Fibroblast of skin of back (primary cell): ENCODE measurements around the gene CCDC78.

ENCODE experiments used
- DNase-seq: peaks from one replicate; pipeline ENCODE4 v3.0.0-alpha.2; 2013

The CCDC78 gene

GRCh38 chr16:722835-723633 is 3.2 kb downstream of the CCDC78 start:
- no peak for DNase-seq

DNA sequence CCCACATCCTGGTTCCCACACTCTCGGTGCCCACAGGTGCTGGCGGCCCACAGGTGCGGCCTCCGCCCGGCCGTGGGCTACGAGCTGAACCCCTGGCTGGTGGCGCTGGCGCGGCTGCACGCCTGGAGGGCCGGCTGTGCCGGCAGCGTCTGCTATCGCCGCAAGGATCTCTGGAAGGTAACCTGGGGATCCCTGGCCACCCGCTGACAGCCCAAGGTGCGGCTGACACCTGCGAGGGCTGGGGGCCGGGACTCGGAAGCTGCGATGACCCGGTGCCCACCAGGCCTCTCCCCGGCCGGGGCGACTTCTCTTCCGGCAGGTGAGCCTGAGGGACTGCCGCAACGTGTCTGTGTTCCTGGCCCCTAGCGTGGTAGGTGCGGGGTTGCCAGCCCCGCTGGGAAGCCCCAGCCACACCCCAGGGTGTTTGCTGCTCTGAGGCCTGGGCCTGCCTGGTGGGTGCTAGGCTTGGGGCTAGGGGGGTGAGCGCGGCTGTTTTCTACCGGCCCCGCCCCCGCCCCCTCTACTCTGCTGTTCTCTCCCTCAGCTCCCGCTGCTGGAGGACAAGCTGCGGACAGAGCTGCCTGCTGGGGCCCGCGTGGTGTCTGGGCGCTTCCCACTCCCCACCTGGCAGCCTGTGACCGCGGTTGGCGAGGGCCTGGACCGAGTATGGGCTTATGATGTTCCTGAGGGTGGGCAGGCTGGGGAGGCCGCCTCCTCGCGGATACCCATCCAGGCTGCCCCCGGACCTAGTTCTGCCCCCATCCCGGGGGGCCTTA is 4.3 kb downstream of the CCDC78 start:
- DNase-seq, result no peak

DNA sequence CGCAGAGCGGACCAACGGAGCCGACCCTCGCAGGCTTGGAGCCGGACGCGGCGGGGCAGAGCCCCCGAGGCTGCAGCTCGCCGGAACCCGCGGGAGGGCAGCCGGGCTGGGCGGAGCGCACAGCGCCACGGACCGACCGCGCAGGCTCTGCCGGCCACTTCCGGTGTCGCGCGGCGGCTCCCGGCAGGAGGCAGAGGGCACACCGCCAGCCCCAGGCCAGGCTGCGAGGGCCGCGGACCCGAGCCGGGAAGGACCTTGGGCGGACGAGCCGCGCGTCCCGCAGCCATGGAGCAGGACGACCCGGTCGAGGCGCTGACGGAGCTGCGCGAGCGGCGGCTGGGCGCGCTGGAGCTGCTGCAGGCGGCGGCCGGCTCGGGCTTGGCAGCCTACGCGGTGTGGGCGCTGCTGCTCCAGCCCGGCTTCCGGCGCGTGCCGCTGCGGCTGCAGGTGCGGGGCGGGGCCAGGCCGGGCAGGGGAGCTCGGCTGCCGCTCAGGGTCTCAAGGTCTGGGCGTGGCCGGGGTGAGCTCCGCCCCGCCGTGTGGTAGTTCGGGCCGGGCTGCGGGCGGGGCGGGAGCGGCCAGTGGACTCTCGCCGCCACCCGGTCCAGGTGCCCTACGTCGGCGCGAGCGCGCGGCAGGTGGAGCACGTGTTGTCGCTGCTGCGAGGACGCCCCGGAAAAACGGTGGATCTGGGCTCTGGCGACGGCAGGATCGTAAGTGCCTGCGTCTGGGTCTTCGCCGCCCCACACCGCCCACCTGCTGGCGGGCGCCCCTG is 5.1 kb downstream of the CCDC78 start, which contains the start of gene ANTKMT:
TSS of gene ANTKMT (plus strand) at position 157 of the 775 bp plus-strand sequence. CDS start at position 286, 129 bp downstream.
- DNase-seq, result peak; percentile 73

DNA sequence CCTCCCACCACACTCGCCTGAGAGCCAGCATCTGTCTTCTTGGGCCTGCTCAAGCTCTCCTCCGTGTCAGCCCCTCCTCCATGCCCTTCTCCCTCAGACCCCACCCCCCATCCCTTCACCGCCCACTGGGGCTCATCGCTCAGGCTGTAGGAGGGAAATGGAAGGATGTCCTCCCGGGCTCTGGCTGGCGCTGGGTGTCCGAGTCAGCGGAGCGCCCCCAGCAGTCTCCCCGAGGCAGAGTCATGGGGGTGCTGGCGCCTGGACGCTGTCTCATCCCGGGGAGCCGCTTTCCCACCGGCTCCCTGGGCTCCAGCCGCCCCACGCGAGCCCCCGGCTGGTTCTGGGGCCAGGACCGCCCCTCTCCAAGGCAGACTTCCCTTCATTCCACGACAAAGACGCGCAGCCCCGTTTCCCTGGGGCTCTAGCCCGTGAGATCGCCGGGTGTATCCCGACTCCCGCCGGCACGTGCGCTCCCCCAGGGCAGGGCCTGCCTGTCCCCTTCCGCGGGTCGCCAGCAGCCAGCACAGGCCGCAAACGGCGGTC is 5.7 kb downstream of the CCDC78 start:
- peak; percentile 75 for DNase-seq

DNA sequence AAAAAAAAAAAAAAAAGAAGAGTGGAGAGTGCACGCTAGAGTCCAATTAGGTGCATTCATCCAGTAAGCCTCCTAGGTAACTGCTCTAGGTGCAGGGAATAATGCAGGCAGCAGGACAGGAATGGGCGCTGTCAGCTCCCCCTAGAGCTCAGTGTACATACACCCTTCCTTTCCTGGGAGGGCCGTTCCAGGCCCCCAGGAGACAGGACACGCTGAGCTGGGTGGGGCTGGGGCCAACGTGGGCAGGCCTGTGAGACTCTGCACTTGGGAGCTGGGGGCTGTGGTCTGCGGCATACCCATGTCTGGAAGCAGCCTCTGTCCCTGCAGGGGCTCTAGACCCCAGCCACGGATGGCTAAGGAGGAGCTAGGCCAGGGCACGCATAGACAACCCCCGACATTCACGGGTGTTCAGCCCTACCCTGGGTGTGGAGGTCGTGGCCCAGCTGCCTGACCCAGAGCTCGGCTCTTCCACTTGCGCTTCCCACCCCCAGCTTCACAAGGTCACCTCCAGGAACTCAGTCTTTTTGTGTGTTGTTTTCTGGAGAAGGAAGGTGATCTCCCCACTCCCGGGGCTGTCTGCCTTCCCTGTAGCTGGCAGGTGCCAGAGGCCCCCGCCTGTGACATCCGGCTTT is 6.3 kb downstream of the CCDC78 start:
- DNase-seq, result peak; percentile 19

DNA sequence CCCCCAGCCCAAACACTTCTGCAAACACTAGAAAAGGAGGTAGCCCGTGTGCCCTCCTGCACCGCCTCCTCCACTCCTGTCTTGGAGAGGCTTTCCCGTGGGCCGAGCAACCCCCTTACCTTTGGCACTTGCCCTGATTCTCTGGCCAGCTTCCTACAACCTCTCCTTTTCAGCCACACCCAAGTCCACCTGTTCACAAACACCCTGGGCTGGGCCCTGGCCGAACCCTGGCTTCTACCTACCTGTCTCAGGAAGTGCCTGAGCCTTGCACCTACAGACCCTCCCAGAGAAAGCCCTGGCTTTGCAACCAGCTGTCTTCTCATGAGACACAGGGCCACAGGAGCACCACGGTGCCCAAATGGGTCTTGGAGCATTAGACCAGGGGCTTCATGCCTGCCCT is 7.3 kb downstream of the CCDC78 start:
- DNase-seq, result no peak

DNA sequence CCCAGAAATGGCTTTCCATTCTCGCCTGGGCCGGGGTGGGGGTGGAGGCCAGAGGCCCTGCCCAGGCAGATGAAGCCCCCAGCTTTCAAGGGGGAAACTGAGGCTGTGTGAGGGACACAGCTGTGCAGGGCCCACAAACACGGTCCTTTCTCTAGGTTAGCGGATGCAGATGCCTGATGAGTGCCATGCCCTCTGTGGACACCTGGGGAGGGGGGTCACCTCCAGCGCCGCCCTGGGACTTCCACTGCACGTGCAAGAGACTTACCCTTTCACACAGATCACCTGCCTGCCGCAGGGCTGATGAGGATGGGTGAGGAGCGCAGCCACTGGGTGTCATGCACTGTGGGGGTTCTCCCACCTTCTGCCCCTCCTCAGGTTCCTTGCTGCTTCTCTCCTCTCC is 7.9 kb downstream of the CCDC78 start:
- DNase-seq, result no peak

DNA sequence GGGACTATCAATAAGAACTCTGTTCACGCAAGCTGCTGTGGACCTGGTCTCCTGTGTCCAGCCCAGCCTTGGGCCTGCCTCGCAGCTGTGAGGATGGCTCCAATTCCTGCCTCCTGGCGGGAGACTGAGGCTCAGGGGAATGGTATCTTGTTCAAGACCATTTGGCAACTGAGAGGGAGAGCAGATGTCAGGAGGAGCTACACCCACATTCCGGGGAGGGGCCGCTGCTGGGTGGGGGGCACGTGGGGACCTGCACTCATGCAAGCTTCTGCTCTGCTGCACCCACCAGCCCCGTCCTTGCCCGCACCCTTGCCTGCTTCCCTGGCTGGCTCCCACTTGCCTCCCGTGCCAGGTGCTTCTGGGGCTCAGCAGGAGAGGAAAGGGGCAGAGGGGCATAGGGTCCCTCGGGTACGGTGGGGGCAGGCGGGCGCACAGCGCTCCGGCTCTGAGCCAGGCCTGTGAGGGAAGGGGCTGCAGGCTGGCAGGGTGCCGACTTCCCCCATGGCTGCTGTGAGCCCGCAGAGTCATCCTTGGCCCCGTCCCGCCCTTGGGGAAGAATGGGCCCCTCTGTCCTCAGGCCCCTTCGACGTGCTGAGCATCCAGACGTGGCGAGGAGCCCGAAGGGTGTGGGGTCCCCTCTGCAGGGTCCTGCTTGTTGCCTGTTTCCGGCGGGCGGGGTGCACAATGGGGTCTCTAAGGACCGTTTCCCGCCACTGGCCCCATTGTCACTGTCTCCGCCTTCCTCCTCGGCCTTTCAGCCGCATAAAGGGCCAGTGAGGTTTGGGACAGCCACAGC is 8.6 kb downstream of the CCDC78 start:
- no peak for DNase-seq

GRCh38 chr16:716768-717325 is 9.4 kb downstream of the CCDC78 start:
- no peak for DNase-seq

DNA sequence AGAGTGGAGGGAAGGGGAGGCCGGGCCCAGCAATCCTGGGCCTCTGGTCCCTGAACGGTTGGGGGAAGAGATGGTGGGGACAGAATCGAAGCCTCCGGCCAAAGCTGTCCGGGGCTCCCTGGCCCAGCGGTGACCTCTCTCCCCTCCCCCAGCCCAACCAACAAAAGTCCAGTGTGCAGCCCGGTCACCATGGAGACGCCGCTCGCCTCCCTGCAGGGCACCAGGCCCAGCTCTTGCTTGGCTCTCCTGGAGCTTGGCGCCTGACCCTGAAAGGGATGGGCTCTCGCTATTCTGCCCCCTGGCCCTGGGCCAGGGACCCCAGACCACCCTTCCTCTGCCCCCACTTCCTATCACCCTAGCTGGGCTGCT is 10.1 kb downstream of the CCDC78 start:
- peak; percentile 18 for DNase-seq

DNA sequence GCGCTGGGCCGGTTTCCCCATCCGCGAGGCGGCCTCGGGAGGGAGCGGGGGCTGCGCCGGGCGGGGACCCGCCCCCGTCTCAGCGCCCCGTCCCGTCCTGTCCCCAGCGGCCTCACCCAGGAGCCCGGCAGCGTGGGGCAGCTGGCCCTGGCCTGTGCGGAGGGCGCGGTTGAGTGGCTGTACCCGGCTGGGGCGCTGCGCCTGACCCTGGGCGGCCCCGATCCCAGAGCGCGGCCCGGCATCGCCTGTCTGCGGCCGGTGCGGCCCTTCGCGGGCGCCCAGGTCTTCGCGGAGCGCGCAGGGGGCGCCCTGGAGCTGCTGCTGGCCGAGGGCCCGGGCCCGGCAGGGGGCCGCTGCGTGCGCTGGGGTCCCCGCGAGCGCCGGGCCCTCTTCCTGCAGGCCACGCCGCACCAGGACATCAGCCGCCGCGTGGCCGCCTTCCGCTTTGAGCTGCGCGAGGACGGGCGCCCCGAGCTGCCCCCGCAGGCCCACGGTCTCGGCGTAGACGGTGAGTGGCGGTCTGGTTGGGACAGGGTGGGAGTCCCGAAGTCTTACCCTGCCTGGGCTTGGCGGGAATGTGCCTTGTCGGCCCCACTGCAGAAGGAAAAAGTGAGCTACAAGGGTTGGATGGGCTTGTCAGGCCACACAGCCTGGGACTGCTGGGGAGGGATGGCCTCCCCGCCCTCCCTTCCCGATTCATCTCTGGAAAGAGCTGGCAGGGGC is 10.6 kb downstream of the CCDC78 start:
- peak; percentile 45 for DNase-seq

DNA sequence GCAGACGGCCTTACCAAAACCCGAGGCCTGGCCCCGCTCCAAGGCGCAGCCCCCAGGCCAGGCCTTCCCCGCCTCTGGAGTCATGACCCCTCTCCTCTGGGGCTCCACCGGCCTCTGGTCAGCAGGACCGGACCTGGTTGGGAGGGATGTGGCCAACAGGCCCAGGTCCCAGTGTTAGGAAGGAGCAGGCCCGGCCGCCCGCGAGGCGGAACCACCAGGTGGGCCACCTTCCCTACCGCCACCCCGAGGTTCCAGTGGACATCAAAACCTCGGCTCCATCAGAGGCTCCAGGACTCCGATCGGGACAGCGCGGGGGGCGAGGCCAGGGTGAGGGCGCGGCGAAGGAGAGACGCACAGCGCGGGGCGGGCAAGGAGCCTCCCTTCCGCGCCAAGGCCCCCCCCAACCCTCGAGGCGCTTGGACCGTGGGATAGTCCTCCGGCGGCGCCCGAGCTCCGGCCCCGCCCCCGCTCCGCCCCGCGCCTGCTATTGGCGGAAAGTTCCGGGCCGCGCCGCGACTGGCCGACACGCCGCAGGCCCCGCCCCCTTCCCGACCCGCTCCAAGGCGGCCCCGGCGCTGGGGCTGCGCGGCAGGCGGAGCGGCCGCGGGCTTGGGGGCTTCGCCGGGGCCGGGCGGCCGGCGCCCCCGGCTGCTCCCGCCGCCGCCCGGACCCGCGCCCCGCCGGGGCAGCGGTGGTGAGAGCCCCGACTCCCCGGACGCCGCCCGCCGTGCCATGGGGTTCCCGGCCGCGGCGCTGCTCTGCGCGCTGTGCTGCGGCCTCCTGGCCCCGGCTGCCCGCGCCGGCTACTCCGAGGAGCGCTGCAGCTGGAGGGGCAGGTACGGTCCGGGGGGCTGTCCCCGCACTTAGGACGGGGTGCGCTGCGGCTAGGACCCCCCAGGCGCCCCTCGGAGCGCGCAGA is 11.4 kb downstream of the CCDC78 start, which contains the start of gene METRN:
TSS of gene METRN (plus strand) at position 561 of the 919 bp plus-strand sequence. CDS start at position 733, 172 bp downstream.
- peak; percentile 87 for DNase-seq

- DNase-seq, result no peak
Measured at GRCh38 chr16:714079-714478, 12.2 kb downstream of the CCDC78 start.

DNA sequence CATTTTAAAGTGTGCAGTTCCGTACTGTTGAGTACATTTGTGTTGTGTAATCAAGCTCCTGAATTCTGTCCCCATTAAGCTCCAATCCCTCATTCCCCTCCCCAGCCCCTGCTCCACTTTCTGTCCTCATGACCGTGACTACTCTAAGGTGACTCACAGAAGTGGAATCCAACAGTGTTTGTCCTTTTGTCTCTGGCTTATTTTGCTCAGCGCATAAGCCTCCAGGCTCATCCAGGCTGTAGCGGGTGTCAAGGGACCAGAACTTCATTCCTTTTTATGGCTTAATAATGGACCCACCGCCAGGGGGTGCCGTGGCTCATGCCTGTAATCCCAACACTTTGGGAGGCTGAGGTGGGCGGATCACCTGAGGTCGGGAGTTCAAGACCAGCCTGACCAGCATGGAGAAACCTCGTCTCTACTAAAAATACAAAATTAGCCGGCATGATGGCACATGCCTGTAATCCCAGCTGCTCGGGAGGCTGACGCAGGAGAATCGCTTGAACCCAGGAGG is 13.4 kb downstream of the CCDC78 start:
- peak; percentile 98 for DNase-seq

GRCh38 chr16:711548-712320 is 14.5 kb downstream of the CCDC78 start:
- DNase-seq, result peak; percentile 60

DNA sequence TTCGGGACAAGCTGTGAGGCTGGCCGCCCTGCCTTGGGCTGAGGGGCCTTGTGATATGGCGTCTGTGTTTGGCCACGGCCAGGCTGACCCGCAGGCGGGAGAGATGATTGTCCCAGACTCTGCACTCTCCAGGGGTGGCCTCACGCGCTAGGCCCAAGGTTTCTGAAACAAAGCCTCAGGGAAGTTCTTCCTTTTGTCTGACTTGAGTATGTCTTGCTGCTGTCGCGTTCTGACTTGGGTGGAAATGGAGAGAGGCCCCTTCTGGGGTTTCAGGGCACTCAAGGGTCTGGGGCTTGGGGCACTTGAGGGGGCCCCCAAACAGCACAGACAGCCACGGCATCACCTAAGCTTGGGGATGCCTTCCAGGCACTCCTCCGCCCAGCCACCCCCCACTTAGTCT is 15.2 kb downstream of the CCDC78 start:
- DNase-seq, result no peak

- no peak for DNase-seq
Measured at GRCh38 chr16:710500-711075, 15.7 kb downstream of the CCDC78 start.
